ENCODE data around the gene SLC49A3. TPM values are rescaled to one million over a fixed set of nuclear protein-coding genes. Genes with fewer than 3 reads are reported as not detected.
"Not testable (repeated sequence)": the region's sequence is repeated elsewhere in the genome, so short reads cannot be mapped to it uniquely, and the experiment has no call there.

SLC49A3 gene
- polyA plus RNA-seq, 1 donor from 2014 or later: not detected

DNA sequence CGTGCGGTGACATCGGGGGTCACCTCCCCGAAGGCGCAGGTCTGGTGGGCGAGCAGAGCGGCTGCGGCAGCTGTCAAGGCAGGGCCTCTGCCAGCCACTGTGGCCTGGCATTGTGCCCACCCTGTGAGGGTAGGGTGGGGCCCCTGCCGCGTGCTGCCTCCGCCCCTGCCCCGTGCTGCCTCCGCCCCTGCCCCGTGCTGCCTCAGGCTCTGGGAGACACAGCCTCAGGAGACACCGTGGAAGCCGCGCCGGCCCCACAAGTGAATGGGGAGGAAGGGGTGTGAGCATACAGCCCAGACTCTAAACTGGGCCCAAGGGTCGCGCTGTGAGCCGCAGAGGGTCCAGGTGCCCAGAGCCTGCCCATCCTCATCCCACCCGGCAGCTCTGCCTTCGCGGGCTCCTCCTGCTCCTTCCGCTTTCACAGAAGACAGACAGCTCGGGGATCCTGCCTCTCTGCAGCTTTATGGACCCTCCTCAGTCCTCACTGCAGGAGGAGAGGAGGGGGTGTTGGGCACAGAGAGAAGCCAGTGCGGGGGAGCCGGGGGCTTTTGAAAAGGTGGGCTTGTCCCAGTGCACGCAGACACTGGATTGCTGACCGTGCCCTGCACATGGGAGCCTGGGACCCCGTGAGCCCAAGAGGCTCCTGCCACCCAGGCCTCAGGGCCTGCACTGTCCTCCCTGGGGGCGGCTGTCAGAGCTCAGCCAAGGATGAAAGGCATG lies 44.1 kb upstream of the SLC49A3 start:
- Histone ChIP-seq H3K9ac (ENCODE audit: low read length) (no peak overlapping the region), H2AFZ (ENCODE audit: low read depth, low read length) (no peak overlapping the region), H3K27me3 (ENCODE audit: insufficient read depth, low read depth, low read length) (no peaks in the 10 kb centered on the region), H3K79me2 (replicated peaks; ENCODE audit: insufficient read depth, low read length) (peaks cover 17% of the 10 kb centered on the region), H3F3A (ENCODE audit: insufficient read depth, low read length, poor library complexity, severe bottlenecking) (no peaks in the 10 kb centered on the region), H3K27ac (ENCODE audit: low read length) (no peak overlapping the region), H4K20me1 (ENCODE audit: insufficient read depth) (no peaks in the 10 kb centered on the region), H3K9me2 (ENCODE audit: insufficient read depth, low read length) (no peaks in the 10 kb centered on the region), H3K36me3 (ENCODE audit: insufficient read depth, low read length) (no peaks in the 10 kb centered on the region), H3K9me3 (ENCODE audit: low read length) (no peaks in the 10 kb centered on the region), H3K4me2 (ENCODE audit: low read length) (no peak overlapping the region), H3K4me3 (ENCODE audit: low read length) (no peak overlapping the region)
- TF ChIP-seq RAD21 (conservative IDR thresholded peaks at IDR 0.05) (no peak), POLR2AphosphoS5 (IDR thresholded peaks at IDR 0.05) (no peak), EP300 (conservative IDR thresholded peaks at IDR 0.05; ENCODE audit: poor library complexity, severe bottlenecking) (no peak), SMC3 (conservative IDR thresholded peaks at IDR 0.05; ENCODE audit: poor library complexity) (no peak), EZH2 (IDR thresholded peaks at IDR 0.05; ENCODE audit: borderline replicate concordance, insufficient read depth, low read length, poor library complexity, severe bottlenecking) (no peak), TAF1 (IDR thresholded peaks at IDR 0.05; ENCODE audit: low read depth) (no peak), MXI1 (conservative IDR thresholded peaks at IDR 0.05; ENCODE audit: poor library complexity, severe bottlenecking) (no peak)
- TF ChIP-seq, protein P1, sequence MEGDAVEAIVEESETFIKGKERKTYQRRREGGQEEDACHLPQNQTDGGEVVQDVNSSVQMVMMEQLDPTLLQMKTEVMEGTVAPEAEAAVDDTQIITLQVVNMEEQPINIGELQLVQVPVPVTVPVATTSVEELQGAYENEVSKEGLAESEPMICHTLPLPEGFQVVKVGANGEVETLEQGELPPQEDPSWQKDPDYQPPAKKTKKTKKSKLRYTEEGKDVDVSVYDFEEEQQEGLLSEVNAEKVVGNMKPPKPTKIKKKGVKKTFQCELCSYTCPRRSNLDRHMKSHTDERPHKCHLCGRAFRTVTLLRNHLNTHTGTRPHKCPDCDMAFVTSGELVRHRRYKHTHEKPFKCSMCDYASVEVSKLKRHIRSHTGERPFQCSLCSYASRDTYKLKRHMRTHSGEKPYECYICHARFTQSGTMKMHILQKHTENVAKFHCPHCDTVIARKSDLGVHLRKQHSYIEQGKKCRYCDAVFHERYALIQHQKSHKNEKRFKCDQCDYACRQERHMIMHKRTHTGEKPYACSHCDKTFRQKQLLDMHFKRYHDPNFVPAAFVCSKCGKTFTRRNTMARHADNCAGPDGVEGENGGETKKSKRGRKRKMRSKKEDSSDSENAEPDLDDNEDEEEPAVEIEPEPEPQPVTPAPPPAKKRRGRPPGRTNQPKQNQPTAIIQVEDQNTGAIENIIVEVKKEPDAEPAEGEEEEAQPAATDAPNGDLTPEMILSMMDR (IDR thresholded peaks at IDR 0.05; ENCODE audit: poor library complexity, severe bottlenecking): no peak
- TF ChIP-seq, protein P2, sequence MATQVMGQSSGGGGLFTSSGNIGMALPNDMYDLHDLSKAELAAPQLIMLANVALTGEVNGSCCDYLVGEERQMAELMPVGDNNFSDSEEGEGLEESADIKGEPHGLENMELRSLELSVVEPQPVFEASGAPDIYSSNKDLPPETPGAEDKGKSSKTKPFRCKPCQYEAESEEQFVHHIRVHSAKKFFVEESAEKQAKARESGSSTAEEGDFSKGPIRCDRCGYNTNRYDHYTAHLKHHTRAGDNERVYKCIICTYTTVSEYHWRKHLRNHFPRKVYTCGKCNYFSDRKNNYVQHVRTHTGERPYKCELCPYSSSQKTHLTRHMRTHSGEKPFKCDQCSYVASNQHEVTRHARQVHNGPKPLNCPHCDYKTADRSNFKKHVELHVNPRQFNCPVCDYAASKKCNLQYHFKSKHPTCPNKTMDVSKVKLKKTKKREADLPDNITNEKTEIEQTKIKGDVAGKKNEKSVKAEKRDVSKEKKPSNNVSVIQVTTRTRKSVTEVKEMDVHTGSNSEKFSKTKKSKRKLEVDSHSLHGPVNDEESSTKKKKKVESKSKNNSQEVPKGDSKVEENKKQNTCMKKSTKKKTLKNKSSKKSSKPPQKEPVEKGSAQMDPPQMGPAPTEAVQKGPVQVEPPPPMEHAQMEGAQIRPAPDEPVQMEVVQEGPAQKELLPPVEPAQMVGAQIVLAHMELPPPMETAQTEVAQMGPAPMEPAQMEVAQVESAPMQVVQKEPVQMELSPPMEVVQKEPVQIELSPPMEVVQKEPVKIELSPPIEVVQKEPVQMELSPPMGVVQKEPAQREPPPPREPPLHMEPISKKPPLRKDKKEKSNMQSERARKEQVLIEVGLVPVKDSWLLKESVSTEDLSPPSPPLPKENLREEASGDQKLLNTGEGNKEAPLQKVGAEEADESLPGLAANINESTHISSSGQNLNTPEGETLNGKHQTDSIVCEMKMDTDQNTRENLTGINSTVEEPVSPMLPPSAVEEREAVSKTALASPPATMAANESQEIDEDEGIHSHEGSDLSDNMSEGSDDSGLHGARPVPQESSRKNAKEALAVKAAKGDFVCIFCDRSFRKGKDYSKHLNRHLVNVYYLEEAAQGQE (IDR thresholded peaks at IDR 0.05; ENCODE audit: borderline replicate concordance): no peak

DNA sequence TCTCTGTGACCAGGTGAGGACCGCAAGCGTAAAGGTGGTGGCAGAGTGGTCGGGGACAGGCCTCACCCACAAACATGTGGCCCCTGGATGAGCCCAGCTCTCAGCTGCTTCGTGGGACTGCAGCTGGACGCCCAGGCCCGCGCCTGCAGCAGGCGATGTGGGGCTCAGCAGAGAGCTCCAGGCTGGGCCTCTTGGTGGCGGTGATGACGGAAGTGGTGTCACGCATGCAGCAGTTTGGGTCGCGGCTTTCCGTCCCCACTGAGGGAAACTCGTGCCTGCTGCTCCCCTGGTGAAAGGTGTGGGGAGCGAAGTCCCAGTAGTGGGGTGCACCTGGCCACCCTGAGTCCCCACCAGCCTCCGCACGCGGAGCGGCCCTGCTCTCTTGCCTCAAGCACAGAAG lies 43.5 kb upstream of the SLC49A3 start:
- Histone ChIP-seq H4K20me1 (ENCODE audit: insufficient read depth) (peaks cover 4% of the 10 kb centered on the region), H3K9ac (ENCODE audit: low read length) (no peak overlapping the region), H3K27me3 (ENCODE audit: insufficient read depth, low read depth, low read length) (no peaks in the 10 kb centered on the region), H3K4me2 (ENCODE audit: low read length) (no peak overlapping the region), H2AFZ (ENCODE audit: low read depth, low read length) (no peak overlapping the region), H3K27ac (ENCODE audit: low read length) (no peak overlapping the region), H3K4me3 (ENCODE audit: low read length) (no peak overlapping the region), H3K9me2 (ENCODE audit: insufficient read depth, low read length) (no peaks in the 10 kb centered on the region), H3K79me2 (replicated peaks; ENCODE audit: insufficient read depth, low read length) (peaks cover 19% of the 10 kb centered on the region), H3K36me3 (ENCODE audit: insufficient read depth, low read length) (no peaks in the 10 kb centered on the region), H3F3A (ENCODE audit: insufficient read depth, low read length, poor library complexity, severe bottlenecking) (no peaks in the 10 kb centered on the region), H3K9me3 (ENCODE audit: low read length) (no peaks in the 10 kb centered on the region)
- TF ChIP-seq MXI1 (conservative IDR thresholded peaks at IDR 0.05; ENCODE audit: poor library complexity, severe bottlenecking): no peak
- TF ChIP-seq SMC3 (conservative IDR thresholded peaks at IDR 0.05; ENCODE audit: poor library complexity): no peak
- TF ChIP-seq, protein P1 (IDR thresholded peaks at IDR 0.05; ENCODE audit: poor library complexity, severe bottlenecking): no peak
- no peak for TF ChIP-seq TAF1 (IDR thresholded peaks at IDR 0.05; ENCODE audit: low read depth)
- TF ChIP-seq, protein P2 (IDR thresholded peaks at IDR 0.05; ENCODE audit: borderline replicate concordance): no peak
- TF ChIP-seq RAD21 (conservative IDR thresholded peaks at IDR 0.05): no peak
- no peak for TF ChIP-seq POLR2AphosphoS5 (IDR thresholded peaks at IDR 0.05)
- no peak for TF ChIP-seq EP300 (conservative IDR thresholded peaks at IDR 0.05; ENCODE audit: poor library complexity, severe bottlenecking)

DNA sequence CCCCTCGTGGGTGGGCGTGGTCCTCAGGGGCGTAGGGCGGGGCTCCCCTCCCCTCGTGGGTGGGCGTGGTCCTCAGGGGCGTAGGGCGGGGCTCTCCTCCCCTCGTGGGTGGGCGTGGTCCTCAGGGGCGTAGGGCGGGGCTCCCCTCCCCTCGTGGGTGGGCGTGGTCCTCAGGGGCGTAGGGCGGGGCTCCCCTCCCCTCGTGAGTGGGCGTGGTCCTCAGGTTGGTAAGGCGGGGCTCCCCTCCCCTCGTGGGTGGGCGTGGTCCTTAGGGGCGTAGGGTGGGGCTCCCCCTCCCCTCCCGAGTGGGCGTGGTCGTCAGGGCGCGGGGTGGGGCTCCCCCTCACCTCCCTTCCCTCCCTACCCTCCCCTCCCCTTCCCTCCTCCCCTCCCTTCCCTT lies 43.0 kb upstream of the SLC49A3 start:
- H3K79me2 ChIP-seq (replicated peaks; ENCODE audit: insufficient read depth, low read length): peaks cover 20% of the 10 kb centered on the region
- not testable (repeated sequence) for H3F3A ChIP-seq (ENCODE audit: insufficient read depth, low read length, poor library complexity, severe bottlenecking); H2AFZ ChIP-seq (ENCODE audit: low read depth, low read length); H3K27me3 ChIP-seq (ENCODE audit: insufficient read depth, low read depth, low read length); H3K4me2 ChIP-seq (ENCODE audit: low read length); H4K20me1 ChIP-seq (ENCODE audit: insufficient read depth); H3K4me3 ChIP-seq (ENCODE audit: low read length); H3K9ac ChIP-seq (ENCODE audit: low read length); H3K36me3 ChIP-seq (ENCODE audit: insufficient read depth, low read length); H3K9me3 ChIP-seq (ENCODE audit: low read length); H3K9me2 ChIP-seq (ENCODE audit: insufficient read depth, low read length); H3K27ac ChIP-seq (ENCODE audit: low read length)

Data from neural cell (in vitro differentiated cells).